T47D (cell line): ENCODE measurements around the gene FASTK.
A peak's percentile ranks its signal among the peaks of the same experiment; 100 is the strongest.
"Not testable (repeated sequence)": the region's sequence is repeated elsewhere in the genome, so short reads cannot be mapped to it uniquely, and the experiment has no call there.

Experiments
- DNase-seq, 2 experiments: peaks; one replicate each; pipeline versions ENCODE4 v3.0.0 to v3.0.0-alpha.2; 2011 to 2012; ENCODE audit warnings: low read depth in 1 of 2, low spot score in 1 of 2
- JUND ChIP-seq: IDR thresholded peaks from 2 replicates; pipeline ENCODE4 v1.6.1; 2012; ENCODE audit warnings: low read depth
- in situ Hi-C: cut with HindIII; loops from 2 replicates; pipeline ENCODE4 v1.10.0; 2016; ENCODE audit warnings: low sequenced_read_pairs, low pct_unique_long_range_greater_than_20kb

FASTK gene

DNA sequence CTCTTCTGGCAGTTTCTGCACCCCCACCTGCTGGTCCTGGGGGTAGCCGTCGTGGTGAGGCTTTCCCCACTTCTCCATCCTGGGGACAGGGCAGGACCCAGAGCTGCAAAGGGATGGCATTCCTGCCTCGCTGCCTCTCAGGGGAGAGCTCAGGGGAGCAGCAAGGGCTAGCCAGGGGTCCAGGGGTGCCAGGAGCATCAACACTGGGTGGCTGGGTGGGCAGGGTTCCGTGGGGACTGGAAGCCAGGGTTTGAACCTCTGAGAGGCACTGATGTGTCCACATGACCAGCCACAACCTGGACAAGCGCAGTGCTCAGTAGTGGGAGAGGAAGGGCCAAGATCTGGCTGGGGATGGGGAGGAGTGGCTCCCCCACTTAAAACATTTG, 46.8 kb downstream of the FASTK start:
- in situ Hi-C loops: no loop called here
- no peak for DNase-seq
- TF ChIP-seq JUND: no peak

DNA sequence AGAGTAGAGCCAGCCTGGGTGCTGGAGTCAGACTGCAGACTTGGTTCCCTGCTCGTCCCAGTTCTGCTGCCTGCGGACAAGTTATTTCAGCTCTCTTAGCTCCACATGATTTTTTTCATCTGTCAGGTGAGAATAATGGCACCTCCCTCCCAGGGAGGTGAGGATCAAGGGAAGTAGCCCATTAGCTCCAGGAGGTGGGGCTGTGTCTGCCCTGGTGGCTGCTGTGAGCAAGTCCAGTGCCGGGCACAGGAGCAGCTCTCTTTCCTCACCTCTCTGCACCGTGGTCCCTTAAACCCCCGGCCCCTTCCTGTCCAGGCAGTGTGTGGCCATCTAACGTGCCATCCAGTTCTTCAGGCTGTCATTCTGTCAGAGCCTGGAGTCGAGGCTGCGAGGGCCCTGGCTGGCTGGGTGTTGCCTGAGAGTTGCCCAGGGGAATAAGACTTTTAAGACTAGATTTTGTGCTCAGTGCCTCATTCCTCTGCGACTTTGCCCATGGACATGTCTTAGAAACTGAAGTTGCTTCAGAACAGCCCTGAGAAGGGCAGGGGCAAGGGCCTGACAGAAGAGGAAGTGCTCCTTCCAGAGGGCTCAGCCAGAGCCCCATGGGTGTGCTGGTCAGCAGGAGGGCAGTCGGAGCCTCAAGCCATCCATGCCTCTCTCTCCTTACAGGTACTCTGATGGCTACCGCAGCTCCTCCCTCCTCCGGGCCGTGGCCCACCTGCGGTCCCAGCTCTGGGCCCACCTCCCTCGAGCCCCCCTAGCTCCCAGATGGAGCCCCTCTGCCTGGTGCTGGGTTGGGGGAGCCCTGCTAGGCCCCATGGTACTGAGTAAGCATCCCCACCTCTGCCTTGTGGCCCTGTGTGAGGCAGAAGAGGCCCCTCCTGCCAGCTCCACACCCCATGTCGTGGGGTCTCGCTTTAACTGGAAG, 47.4 kb downstream of the FASTK start:
- DNase-seq: peak in 1 of 2 experiments; percentile 48
- no peak for TF ChIP-seq JUND
- in situ Hi-C loops: no loop called here

DNA sequence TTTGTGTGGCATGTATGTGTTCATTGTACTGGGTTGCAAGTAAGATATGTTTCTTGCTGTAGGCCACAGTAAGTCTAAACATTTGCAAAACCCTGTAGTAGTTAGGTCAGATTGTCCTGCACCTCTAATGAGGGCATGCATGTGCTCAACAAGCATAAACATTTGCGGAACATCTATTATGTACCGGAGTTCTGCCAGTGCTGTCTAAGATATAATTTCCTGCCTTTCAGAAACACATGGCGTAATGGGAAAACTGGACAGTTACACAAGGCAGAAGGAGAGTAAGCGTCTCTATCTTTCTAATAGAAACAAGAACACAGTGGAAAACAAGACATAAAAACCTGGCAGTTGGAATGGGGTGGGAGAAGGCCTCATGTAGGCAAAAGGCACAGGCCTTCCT, 49.6 kb downstream of the FASTK start:
- in situ Hi-C loops: no loop called here
- no peak for DNase-seq
- TF ChIP-seq JUND: no peak

DNA sequence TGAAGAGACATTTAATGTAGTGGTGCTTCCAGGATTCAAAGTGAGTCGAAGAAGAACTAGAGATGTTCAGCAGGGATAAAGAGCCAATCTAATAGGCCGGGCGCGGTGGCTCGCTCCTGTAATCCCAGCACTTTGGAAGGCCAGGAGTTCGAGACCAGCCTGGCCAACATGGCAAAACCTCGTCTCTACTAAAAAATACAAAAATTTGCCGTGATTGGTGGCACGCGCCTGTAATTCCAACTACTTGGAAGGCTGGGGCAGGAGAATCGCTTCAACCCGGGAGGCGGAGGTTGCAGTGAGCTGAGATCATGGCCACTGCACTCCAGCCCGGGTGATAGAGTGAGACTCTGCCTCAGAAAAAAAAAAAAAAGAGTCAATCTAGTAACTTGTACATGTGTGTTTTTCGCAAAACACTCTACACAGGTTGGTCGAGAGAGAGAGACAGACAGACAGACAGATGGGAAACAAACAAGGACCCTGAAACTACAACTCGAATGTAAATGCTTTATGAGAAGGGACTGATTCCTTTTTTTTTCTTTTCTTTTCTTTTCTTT, 51.6 kb downstream of the FASTK start:
- no peak for TF ChIP-seq JUND
- DNase-seq: no peak
- in situ Hi-C loops: no loop called here

DNA sequence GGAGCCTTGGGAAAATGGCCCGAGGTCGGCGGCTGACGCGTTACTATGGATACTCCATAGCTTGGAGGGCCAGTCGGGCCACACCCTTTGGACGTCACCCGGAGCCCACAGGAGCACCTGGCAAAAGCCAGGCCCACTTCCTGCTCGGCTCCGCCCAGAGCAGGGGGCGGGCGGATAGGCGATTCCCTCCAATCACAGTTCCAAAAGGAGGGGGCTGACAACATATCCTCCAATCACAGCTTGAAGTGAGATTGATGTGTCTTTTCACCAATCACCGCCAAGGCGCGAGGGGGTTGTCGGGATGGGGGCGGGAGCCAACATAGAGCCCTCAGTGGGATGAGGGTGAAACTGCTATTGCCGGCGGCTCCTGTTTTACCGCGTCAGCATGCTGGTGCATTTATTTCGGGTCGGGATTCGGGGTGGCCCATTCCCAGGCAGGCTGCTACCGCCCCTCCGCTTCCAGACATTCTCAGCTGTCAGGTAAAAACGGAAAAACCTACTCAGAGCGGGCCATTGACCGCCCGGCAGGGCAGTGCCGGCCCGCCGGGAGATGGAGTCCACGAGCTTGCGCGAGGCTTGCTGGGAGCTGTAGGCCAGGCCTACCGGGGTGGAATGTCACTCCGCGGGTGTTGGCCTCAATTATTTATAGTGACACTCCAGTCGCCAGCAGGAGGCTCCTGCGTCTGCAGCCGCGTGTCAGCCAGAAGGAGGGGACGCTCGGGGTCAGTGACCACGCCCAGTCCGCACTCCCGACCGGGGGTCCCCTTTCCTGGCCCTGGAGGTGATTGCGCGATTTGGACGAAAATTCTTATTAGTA, 52.3 kb downstream of the FASTK start, which contains the start of gene ABCB8:
ABCB8 (plus strand) TSS at position 320 of the 817 bp plus-strand sequence; CDS start at position 386, 66 bp downstream.
- no peak for TF ChIP-seq JUND
- in situ Hi-C loops: no loop called here
- DNase-seq: peak; percentile 97 to 99

DNA sequence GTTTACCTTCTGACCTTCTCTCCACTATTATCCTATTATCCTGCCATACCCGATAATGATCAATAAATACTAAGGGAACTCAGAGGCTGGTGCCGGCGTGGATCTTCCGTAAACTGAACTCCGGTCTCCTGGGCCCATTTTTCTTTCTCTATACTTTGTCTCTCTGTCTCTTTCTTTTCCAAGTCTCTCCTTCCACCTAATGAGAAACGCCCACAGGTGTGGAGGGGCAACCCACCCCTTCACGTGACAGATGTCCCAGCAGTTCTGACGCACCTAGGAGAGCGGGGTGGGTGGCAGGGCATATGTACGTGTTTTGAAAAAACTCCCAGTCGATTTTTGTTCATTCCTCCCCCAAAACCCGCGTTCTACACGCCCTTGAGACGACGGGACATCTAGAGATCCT, 52.9 kb downstream of the FASTK start:
- DNase-seq, in situ Hi-C loops: not testable (repeated sequence)

DNA sequence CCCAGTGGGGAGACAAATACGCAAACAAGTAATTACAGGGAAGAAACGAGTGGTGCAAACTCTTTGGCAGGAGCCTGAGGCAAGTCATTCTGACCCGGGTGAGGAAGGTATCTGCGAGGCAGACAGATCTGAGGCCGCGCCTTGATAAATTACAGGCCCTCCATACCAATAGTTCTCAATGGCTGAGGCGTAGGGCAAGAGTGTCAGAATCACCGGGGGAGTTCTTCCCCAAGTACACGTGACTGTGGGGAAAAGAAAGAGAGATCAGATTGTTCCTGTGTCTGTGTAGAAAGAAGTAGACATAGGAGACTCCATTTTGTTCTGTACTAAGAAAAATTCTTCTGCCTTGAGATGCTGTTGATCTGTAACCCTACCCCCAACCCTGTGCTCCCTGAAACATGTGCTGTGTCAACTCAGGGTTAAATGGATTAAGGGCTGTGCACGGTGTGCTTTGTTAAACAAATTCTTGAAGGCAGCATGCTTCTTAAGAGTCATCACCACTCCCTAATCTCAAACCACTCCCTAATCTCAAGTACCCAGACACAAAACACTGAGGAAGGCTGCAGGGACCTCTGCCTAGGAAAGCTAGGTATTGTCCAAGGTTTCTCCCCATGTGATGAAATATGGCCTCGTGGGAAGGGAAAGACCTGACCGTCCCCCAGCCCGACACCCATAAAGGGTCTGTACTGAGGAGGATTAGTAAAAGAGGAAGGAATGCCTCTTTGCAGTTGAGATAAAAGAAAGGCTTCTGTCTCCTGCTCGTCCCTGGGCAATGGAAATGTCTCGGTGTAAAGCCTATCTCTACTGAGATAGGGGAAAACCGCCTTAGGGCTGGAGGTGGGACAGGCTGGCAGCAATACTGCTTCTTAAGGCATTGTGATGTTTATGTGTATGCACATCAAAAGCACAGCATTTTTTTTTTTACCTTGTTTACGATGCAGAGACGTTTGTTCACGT, 53.6 kb downstream of the FASTK start:
- DNase-seq, in situ Hi-C loops: not testable (repeated sequence)
